ENCODE results near the gene LIN9. TPM values are rescaled to one million over a fixed set of nuclear protein-coding genes. Genes with fewer than 3 reads are reported as not detected.

Gene LIN9
- total and polyA plus RNA-seq, 2 of the 13 experiments (the other 11 are each of a cell fraction or from before 2014, with no cell fraction given), result 3.0 to 10.0 TPM

- no peak for TF ChIP-seq PBX3 (CRISPR knock-in tag; IDR thresholded peaks at IDR 0.05; ENCODE audit: borderline replicate concordance)
- TF ChIP-seq ZNF30 (CRISPR knock-in tag; IDR thresholded peaks at IDR 0.05), result no peak
- TF ChIP-seq ZNF484 (CRISPR knock-in tag; IDR thresholded peaks at IDR 0.05; ENCODE audit: borderline replicate concordance, low read depth), result no peak
- no peak for TF ChIP-seq CBX5 (CRISPR knock-in tag; IDR thresholded peaks at IDR 0.05; ENCODE audit: borderline replicate concordance)
- 0 out of 2 replicates have a peak, but pooled peaks have one; percentile 56 for TF ChIP-seq NFKBIZ (CRISPR knock-in tag; IDR thresholded peaks at IDR 0.05)
- peak; percentile 55; the same call in 1 of the 2 replicates for TF ChIP-seq NR2F6 (IDR thresholded peaks at IDR 0.05)
- TF ChIP-seq NR2F6 (CRISPR knock-in tag; IDR thresholded peaks at IDR 0.05), result no peak; the same call in 1 of the 2 replicates
- peak; percentile 76 for TF ChIP-seq RXRB (CRISPR knock-in tag; IDR thresholded peaks at IDR 0.05; ENCODE audit: borderline replicate concordance)
- TF ChIP-seq ZEB1 (IDR thresholded peaks at IDR 0.05; ENCODE audit: insufficient replicate concordance, low read depth), result peak; percentile 70
- no peak for TF ChIP-seq SETDB1 (CRISPR knock-in tag; IDR thresholded peaks at IDR 0.05; ENCODE audit: borderline replicate concordance)
- peak; percentile 65; the same call in 1 of the 2 replicates for TF ChIP-seq ZNF710 (CRISPR knock-in tag; IDR thresholded peaks at IDR 0.05; ENCODE audit: borderline replicate concordance)
- TF ChIP-seq PHF20 (CRISPR knock-in tag; IDR thresholded peaks at IDR 0.05), result peak; percentile 18; the same call in 1 of the 2 replicates
- TF ChIP-seq MZF1 (CRISPR knock-in tag; IDR thresholded peaks at IDR 0.05; ENCODE audit: borderline replicate concordance), result no peak
- TF ChIP-seq MEIS2 (CRISPR knock-in tag; IDR thresholded peaks at IDR 0.05), result peak; percentile 79
- 0 out of 2 replicates have a peak, but pooled peaks have one; percentile 41 for TF ChIP-seq KDM6A (CRISPR knock-in tag; IDR thresholded peaks at IDR 0.05; ENCODE audit: low read depth)
- TF ChIP-seq ZNF543 (CRISPR knock-in tag; IDR thresholded peaks at IDR 0.05), result 0 out of 2 replicates have a peak, but pooled peaks have one; percentile 26
- TF ChIP-seq ZNF777 (CRISPR knock-in tag; IDR thresholded peaks at IDR 0.05), result peak; percentile 95
- peak; percentile 77; the same call in 1 of the 2 replicates for TF ChIP-seq ARID5B (CRISPR knock-in tag; IDR thresholded peaks at IDR 0.05)
- TF ChIP-seq ZNF782 (CRISPR knock-in tag; IDR thresholded peaks at IDR 0.05; ENCODE audit: borderline replicate concordance), result no peak
- TF ChIP-seq ZSCAN22 (CRISPR knock-in tag; IDR thresholded peaks at IDR 0.05), result no peak
- peak; percentile 52; the same call in 1 of the 2 replicates for TF ChIP-seq ZNF556 (CRISPR knock-in tag; IDR thresholded peaks at IDR 0.05; ENCODE audit: borderline replicate concordance)
- TF ChIP-seq ETV6 (CRISPR knock-in tag; conservative IDR thresholded peaks at IDR 0.05), result no peak
- TF ChIP-seq REPIN1 (CRISPR knock-in tag; IDR thresholded peaks at IDR 0.05; ENCODE audit: borderline replicate concordance, low read depth), result peak; percentile 70; the same call in 1 of the 2 replicates
- TF ChIP-seq MEF2D (CRISPR knock-in tag; IDR thresholded peaks at IDR 0.05), result peak; percentile 47; the same call in 1 of the 2 replicates
- peak; percentile 60 for TF ChIP-seq ZNF331 (CRISPR knock-in tag; IDR thresholded peaks at IDR 0.05)
Measured at GRCh38 chr1:226223157-226223785, 85.7 kb downstream of the LIN9 start, which contains the start of gene MIXL1 (continued).
